Measurements from ENCODE around the gene SVOP. TPM values are rescaled to one million over a fixed set of nuclear protein-coding genes. Genes with fewer than 3 reads are reported as not detected.
A peak's percentile ranks its signal among the peaks of the same experiment; 100 is the strongest.

The SVOP gene
- total RNA-seq, 2 donors from 2014 or later, result 0.52 TPM; not detected in 1

GRCh38 chr12:108962256-108962655 lies 58.6 kb downstream of the SVOP start:
- Histone ChIP-seq H3K27ac (no peak overlapping the region), H3K4me3 (no peak overlapping the region), H3K27me3 (no peaks in the 10 kb centered on the region), H3K4me1 (no peaks in the 10 kb centered on the region), H3K9me3 (no peaks in the 10 kb centered on the region), H3K36me3 (replicated peaks in 1 of 2; ENCODE audit: insufficient read depth in 1 of 2, low read depth in 2 of 2) (no peaks in the 10 kb centered on the region)
- intact Hi-C loops (cut with DNase I), result no loop called here
- WGBS, 2 donors, result 64 to 65% methylated on average over 4 of the region's 4 CpGs
- ATAC-seq (no peak), DNase-seq (no peak)
- TF ChIP-seq CTCF (IDR thresholded peaks at IDR 0.05) (no peak), POLR2A (IDR thresholded peaks at IDR 0.05) (no peak)

GRCh38 chr12:108959748-108960655 lies 60.9 kb downstream of the SVOP start:
- DNase-seq (no peak), ATAC-seq (no peak)
- TF ChIP-seq CTCF (IDR thresholded peaks at IDR 0.05) (no peak), POLR2A (IDR thresholded peaks at IDR 0.05) (no peak)
- WGBS, 2 donors, result 67 to 72% methylated on average over 11 of the region's 11 CpGs
- Histone ChIP-seq H3K27ac (no peak overlapping the region), H3K9me3 (no peaks in the 10 kb centered on the region), H3K4me3 (no peak overlapping the region), H3K27me3 (no peaks in the 10 kb centered on the region), H3K36me3 (replicated peaks in 1 of 2; ENCODE audit: insufficient read depth in 1 of 2, low read depth in 2 of 2) (no peaks in the 10 kb centered on the region), H3K4me1 (no peaks in the 10 kb centered on the region)
- intact Hi-C loops (cut with DNase I), result loop anchor here (10.0 kb wide), 1 partner anchor 125 kb away; no protein-coding TSS in a partner anchor

GRCh38 chr12:108955225-108955835 lies 65.5 kb downstream of the SVOP start:
- no peak overlapping the region for H3K27ac ChIP-seq
- H3K36me3 ChIP-seq (replicated peaks in 1 of 2; ENCODE audit: insufficient read depth in 1 of 2, low read depth in 2 of 2), result no peaks in the 10 kb centered on the region
- intact Hi-C loops (cut with DNase I), result loop anchor here (10.0 kb wide), 1 partner anchor 129 kb away; no protein-coding TSS in a partner anchor
- ATAC-seq, result no peak
- no peaks in the 10 kb centered on the region for H3K27me3 ChIP-seq
- DNase-seq, result peak in 3 of 4 donors; percentile 13 to 24 (median 19)
- H3K4me3 ChIP-seq, result no peak overlapping the region
- 25 to 31% methylated on average over 6 of the region's 6 CpGs for WGBS, 2 donors
- peaks cover 8% of the 10 kb centered on the region for H3K4me1 ChIP-seq
- TF ChIP-seq POLR2A (IDR thresholded peaks at IDR 0.05) (no peak), CTCF (IDR thresholded peaks at IDR 0.05) (no peak)
- H3K9me3 ChIP-seq, result no peaks in the 10 kb centered on the region

- WGBS, 2 donors, result 9 to 13% methylated on average over 12 of the region's 12 CpGs
- intact Hi-C loops (cut with DNase I), result loop anchor here (10.0 kb wide), 1 partner anchor 134 kb away; no protein-coding TSS in a partner anchor
- Histone ChIP-seq H3K27me3 (no peaks in the 10 kb centered on the region), H3K9me3 (no peaks in the 10 kb centered on the region), H3K4me3 (no peak overlapping the region), H3K27ac (no peak overlapping the region), H3K36me3 (replicated peaks in 1 of 2; ENCODE audit: insufficient read depth in 1 of 2, low read depth in 2 of 2) (no peaks in the 10 kb centered on the region), H3K4me1 (peaks cover 8% of the 10 kb centered on the region)
- DNase-seq (peak; percentile 75 to 86 (median 79)), ATAC-seq (peak; percentile 83)
- TF ChIP-seq CTCF (IDR thresholded peaks at IDR 0.05) (peak; percentile 74 to 94 (median 86)), POLR2A (IDR thresholded peaks at IDR 0.05) (no peak)
Measured at GRCh38 chr12:108950991-108951739, 69.7 kb downstream of the SVOP start.

All from body of pancreas (tissue), 4 donors.